Cardiac muscle cell (in vitro differentiated cells and primary cell): ENCODE results near the gene CIAO1. TPM values are rescaled to one million over a fixed set of nuclear protein-coding genes. Genes with fewer than 3 reads are reported as not detected.
A peak's percentile ranks its signal among the peaks of the same experiment; 100 is the strongest.

ENCODE experiments used
- DNase-seq, 2 donors: peaks; one replicate each; pipeline versions ENCODE4 v3.0.0 to v3.0.0-alpha.2; 2010 to 2017; ENCODE audit warnings: low read depth in 1 of 2, low spot score in 1 of 2
- H3K27ac ChIP-seq: fragments of 200-600 bp; sonication (generic); 2 replicates; pipeline ENCODE4 v1.5.1; 2016
- H3K27me3 ChIP-seq: fragments of 200-600 bp; sonication (generic); 2 replicates; pipeline ENCODE4 v1.6.0; 2016; ENCODE audit warnings: control low read depth
- H3K36me3 ChIP-seq: fragments of 200-600 bp; sonication (generic); 2 replicates; pipeline ENCODE4 v1.5.1; 2016; ENCODE audit warnings: control low read depth
- H3K4me1 ChIP-seq: fragments of 200-600 bp; sonication (generic); 2 replicates; pipeline ENCODE4 v1.8.1; 2017; ENCODE audit warnings: low read depth, mild to moderate bottlenecking, mixed run types
- H3K4me3 ChIP-seq: fragments of 200-600 bp; sonication (generic); 2 replicates; pipeline ENCODE4 v1.5.1; 2016; ENCODE audit warnings: mild to moderate bottlenecking
- H3K9me3 ChIP-seq: fragments of 200-600 bp; sonication (generic); 2 replicates; pipeline ENCODE4 v1.5.1; 2017; ENCODE audit warnings: low read depth, mild to moderate bottlenecking, control low read depth
- polyA plus RNA-seq: library from polyadenylated mRNA; unstranded; fragments of >200 nt; fragmentation: Nextera tagmentation; extraction: Ambion mirVana; gene quantifications from 2 replicates; pipeline ENCODE4 v1.2.1, GENCODE V29; 2016
- total RNA-seq: library from RNA; depleted of rRNA; stranded (reverse); fragments of >200 nt; gene quantifications from 2 replicates; pipeline ENCODE4 v1.2.3, GENCODE V29; 2016
- TF ChIP-seq, protein P1 (sequence below): IDR thresholded peaks from 2 replicates; pipeline ENCODE4 v1.5.1; 2012; ENCODE audit warnings: low read depth, mild to moderate bottlenecking, low read length

CIAO1 gene
- total and polyA plus RNA-seq, 2 experiments from 2014 or later, result 88.6 to 97.3 TPM

DNA sequence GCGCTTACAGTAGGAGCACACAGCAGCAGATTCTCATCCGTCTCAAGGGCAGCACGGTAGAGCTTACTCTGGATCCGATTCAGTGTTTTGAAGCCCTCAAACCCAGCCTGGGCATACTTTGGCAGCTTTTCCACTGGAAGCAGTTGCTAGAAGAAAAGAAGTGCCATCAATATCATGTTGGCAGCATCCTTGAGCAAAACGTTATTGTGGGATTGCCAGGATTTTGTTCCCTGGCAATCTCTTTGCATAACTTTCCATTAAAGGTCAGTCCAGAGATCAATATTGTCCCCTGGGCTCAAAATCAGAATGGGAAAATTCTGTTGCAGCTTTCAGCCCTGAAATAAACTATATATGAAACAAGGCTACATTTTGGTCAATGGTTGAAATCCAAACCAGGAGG lies 30.9 kb downstream of the CIAO1 start:
- TF ChIP-seq, protein P1, sequence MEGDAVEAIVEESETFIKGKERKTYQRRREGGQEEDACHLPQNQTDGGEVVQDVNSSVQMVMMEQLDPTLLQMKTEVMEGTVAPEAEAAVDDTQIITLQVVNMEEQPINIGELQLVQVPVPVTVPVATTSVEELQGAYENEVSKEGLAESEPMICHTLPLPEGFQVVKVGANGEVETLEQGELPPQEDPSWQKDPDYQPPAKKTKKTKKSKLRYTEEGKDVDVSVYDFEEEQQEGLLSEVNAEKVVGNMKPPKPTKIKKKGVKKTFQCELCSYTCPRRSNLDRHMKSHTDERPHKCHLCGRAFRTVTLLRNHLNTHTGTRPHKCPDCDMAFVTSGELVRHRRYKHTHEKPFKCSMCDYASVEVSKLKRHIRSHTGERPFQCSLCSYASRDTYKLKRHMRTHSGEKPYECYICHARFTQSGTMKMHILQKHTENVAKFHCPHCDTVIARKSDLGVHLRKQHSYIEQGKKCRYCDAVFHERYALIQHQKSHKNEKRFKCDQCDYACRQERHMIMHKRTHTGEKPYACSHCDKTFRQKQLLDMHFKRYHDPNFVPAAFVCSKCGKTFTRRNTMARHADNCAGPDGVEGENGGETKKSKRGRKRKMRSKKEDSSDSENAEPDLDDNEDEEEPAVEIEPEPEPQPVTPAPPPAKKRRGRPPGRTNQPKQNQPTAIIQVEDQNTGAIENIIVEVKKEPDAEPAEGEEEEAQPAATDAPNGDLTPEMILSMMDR, result no peak
- H3K4me3 ChIP-seq, result no peak overlapping the region
- H3K4me1 ChIP-seq, result no peaks in the 10 kb centered on the region

GRCh38 chr2:96301865-96302264 lies 35.8 kb downstream of the CIAO1 start:
- peaks cover 63% of the 10 kb centered on the region for H3K36me3 ChIP-seq
- TF ChIP-seq, protein P1, result no peak
- no peak overlapping the region for H3K4me3 ChIP-seq
- peaks cover 4% of the 10 kb centered on the region for H3K4me1 ChIP-seq
- H3K27ac ChIP-seq, result no peak overlapping the region
- no peaks in the 10 kb centered on the region for H3K27me3 ChIP-seq
- no peak for DNase-seq
- no peaks in the 10 kb centered on the region for H3K9me3 ChIP-seq

More for the DNA sequence above, 30.9 kb downstream of the CIAO1 start:
- no peak for DNase-seq
- no peaks in the 10 kb centered on the region for H3K27me3 ChIP-seq
- peaks cover 93% of the 10 kb centered on the region for H3K36me3 ChIP-seq
- no peak overlapping the region for H3K27ac ChIP-seq
- H3K9me3 ChIP-seq, result no peaks in the 10 kb centered on the region

DNA sequence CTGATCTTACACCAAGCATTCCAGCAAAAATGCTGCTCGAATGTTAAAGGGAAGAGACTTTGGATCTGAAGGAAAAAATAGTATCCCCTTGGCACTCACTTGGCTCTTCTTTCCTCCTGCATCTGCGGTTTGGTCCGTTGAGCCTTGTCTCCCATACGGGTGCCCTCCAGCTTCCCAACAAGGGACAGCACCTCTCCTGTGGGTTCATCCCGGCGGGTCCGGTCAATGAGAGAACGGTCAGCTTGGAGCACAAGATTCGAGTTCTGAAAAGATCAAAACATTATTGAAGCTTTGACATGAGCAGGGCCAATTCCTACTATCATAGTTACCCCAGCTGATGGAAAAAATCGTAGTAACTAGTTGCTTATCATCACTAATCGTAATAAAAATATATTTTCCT lies 38.6 kb downstream of the CIAO1 start:
- no peaks in the 10 kb centered on the region for H3K9me3 ChIP-seq
- H3K4me1 ChIP-seq, result peaks cover 4% of the 10 kb centered on the region
- TF ChIP-seq, protein P1, result no peak
- H3K36me3 ChIP-seq, result peaks cover 36% of the 10 kb centered on the region
- peak overlapping the region; percentile 88 for H3K4me3 ChIP-seq
- no peak for DNase-seq
- no peak overlapping the region for H3K27ac ChIP-seq
- H3K27me3 ChIP-seq, result no peaks in the 10 kb centered on the region

GRCh38 chr2:96305091-96305978 lies 39.3 kb downstream of the CIAO1 start, which contains the start of gene SNRNP200:
TSS of gene SNRNP200 (minus strand) at chr2:96305546. CDS start at chr2:96305437, 109 bp downstream.
- TF ChIP-seq, protein P1, result no peak
- peak; percentile 86 to 91 for DNase-seq
- H3K4me1 ChIP-seq, result peaks cover 4% of the 10 kb centered on the region
- H3K9me3 ChIP-seq, result no peaks in the 10 kb centered on the region
- H3K4me3 ChIP-seq, result peak within 1 kb of the TSS; percentile 88
- peaks cover 28% of the 10 kb centered on the region for H3K36me3 ChIP-seq
- no peaks in the 10 kb centered on the region for H3K27me3 ChIP-seq
- peak within 1 kb of the TSS; percentile 80 for H3K27ac ChIP-seq

GRCh38 chr2:96305979-96306308 lies 39.9 kb downstream of the CIAO1 start:
- no peaks in the 10 kb centered on the region for H3K9me3 ChIP-seq
- H3K4me1 ChIP-seq, result peaks cover 4% of the 10 kb centered on the region
- no peaks in the 10 kb centered on the region for H3K27me3 ChIP-seq
- TF ChIP-seq, protein P1, result no peak
- H3K27ac ChIP-seq, result peak overlapping the region; percentile 6
- no peak for DNase-seq
- H3K36me3 ChIP-seq, result peaks cover 24% of the 10 kb centered on the region
- H3K4me3 ChIP-seq, result peak overlapping the region; percentile 88
